ENCODE measurements around the gene KCNQ5. TPM values are rescaled to one million over a fixed set of nuclear protein-coding genes. Genes with fewer than 3 reads are reported as not detected.
A peak's percentile ranks its signal among the peaks of the same experiment; 100 is the strongest.

KCNQ5 gene
- total RNA-seq, 1 donor from 2014 or later = under 0.01 TPM

GRCh38 chr6:72836971-72837370, 215.1 kb downstream of the KCNQ5 start:
- no peak for DNase-seq (ENCODE audit: low read depth in 2 of 2)

- no peak for DNase-seq (ENCODE audit: low read depth in 2 of 2)
These were observed 219.3 kb downstream of the KCNQ5 start for GRCh38 chr6:72841195-72841594.

GRCh38 chr6:72842140-72842539, 220.3 kb downstream of the KCNQ5 start:
- no peak for DNase-seq (ENCODE audit: low read depth in 2 of 2)

- DNase-seq (ENCODE audit: low read depth in 2 of 2) = no peak
These were observed 222.8 kb downstream of the KCNQ5 start for GRCh38 chr6:72844614-72845013.

GRCh38 chr6:72849346-72849745, 227.5 kb downstream of the KCNQ5 start:
- DNase-seq (ENCODE audit: low read depth in 2 of 2) = no peak

- DNase-seq (ENCODE audit: low read depth in 2 of 2) = no peak
These were observed 228.2 kb downstream of the KCNQ5 start for GRCh38 chr6:72850040-72850439.

- DNase-seq (ENCODE audit: low read depth in 2 of 2) = no peak
These were observed 228.6 kb downstream of the KCNQ5 start for GRCh38 chr6:72850469-72850868.

- no peak for DNase-seq (ENCODE audit: low read depth in 2 of 2)
These were observed 233.6 kb downstream of the KCNQ5 start for GRCh38 chr6:72855471-72855870.

GRCh38 chr6:72856801-72857200, 234.9 kb downstream of the KCNQ5 start:
- DNase-seq (ENCODE audit: low read depth in 2 of 2) = no peak

GRCh38 chr6:72857791-72858585, 236.1 kb downstream of the KCNQ5 start:
- DNase-seq (ENCODE audit: low read depth in 2 of 2) = no peak

- no peak for DNase-seq (ENCODE audit: low read depth in 2 of 2)
These were observed 239.2 kb downstream of the KCNQ5 start for GRCh38 chr6:72861059-72861458.

- DNase-seq (ENCODE audit: low read depth in 2 of 2) = peak in 1 of 2 donors; percentile 57
These were observed 240.1 kb downstream of the KCNQ5 start for GRCh38 chr6:72861935-72862432.

- DNase-seq (ENCODE audit: low read depth in 2 of 2) = no peak
These were observed 241.3 kb downstream of the KCNQ5 start for GRCh38 chr6:72863131-72863530.

- DNase-seq (ENCODE audit: low read depth in 2 of 2) = no peak
These were observed 242.4 kb downstream of the KCNQ5 start for GRCh38 chr6:72864236-72864635.

GRCh38 chr6:72864799-72865198, 242.9 kb downstream of the KCNQ5 start:
- DNase-seq (ENCODE audit: low read depth in 2 of 2) = no peak

- no peak for DNase-seq (ENCODE audit: low read depth in 2 of 2)
These were observed 243.6 kb downstream of the KCNQ5 start for GRCh38 chr6:72865467-72865866.

GRCh38 chr6:72869621-72870020, 247.8 kb downstream of the KCNQ5 start:
- DNase-seq (ENCODE audit: low read depth in 2 of 2) = no peak

- DNase-seq (ENCODE audit: low read depth in 2 of 2) = no peak
These were observed 251.6 kb downstream of the KCNQ5 start for GRCh38 chr6:72873433-72873832.

- no peak for DNase-seq (ENCODE audit: low read depth in 2 of 2)
These were observed 254.4 kb downstream of the KCNQ5 start for GRCh38 chr6:72876256-72876655.

GRCh38 chr6:72886170-72886569, 264.3 kb downstream of the KCNQ5 start:
- no peak for DNase-seq (ENCODE audit: low read depth in 2 of 2)

- DNase-seq (ENCODE audit: low read depth in 2 of 2) = no peak
These were observed 268.4 kb downstream of the KCNQ5 start for GRCh38 chr6:72890233-72890632.

GRCh38 chr6:72890671-72891070, 268.8 kb downstream of the KCNQ5 start:
- no peak for DNase-seq (ENCODE audit: low read depth in 2 of 2)

GRCh38 chr6:72892901-72893300, 271.0 kb downstream of the KCNQ5 start:
- no peak for DNase-seq (ENCODE audit: low read depth in 2 of 2)

Data from dermis microvascular lymphatic vessel endothelial cell (primary cell).